Right lobe of liver (tissue), 4 donors: ENCODE data around the gene RAET1G.

ENCODE experiments used
- CTCF ChIP-seq, 4 donors: fragments of 200-600 bp in 3 of 4; fragments of 450-650 bp in 1 of 4; IDR thresholded peaks; one replicate each; pipeline versions ENCODE4 v1.5.1 to v1.8.0; 2016 to 2022; ENCODE audit warnings: antibody characterized with exemption in 4 of 4, mild to moderate bottlenecking in 2 of 4
- POLR2A ChIP-seq: fragments of 450-650 bp; IDR thresholded peaks from one replicate; pipeline ENCODE4 v1.6.1; 2017; ENCODE audit warnings: antibody characterized with exemption, mild to moderate bottlenecking
- donor health status: DM: no; HTN: no; CAD: no.
- donor health status: DM: no; HTN: no; CAD: no.
- donor health status: DM: no; HTN: yes; CAD: no.

- TF ChIP-seq POLR2A: no peak
- no peak for TF ChIP-seq CTCF (IDR thresholded peaks at IDR 0.05)
Measured at GRCh38 chr6:149936743-149937142, 13.8 kb upstream of the RAET1G start.
